IPS-15b (cell line): ENCODE results near the gene MAGEB3.

Experiments used
- H3K27me3 ChIP-seq: one replicate; pipeline ENCODE4 v1.6.1; 2013; ENCODE audit warnings: low read length; ENCODE audit not compliant: control insufficient read depth, insufficient read depth
- H3K36me3 ChIP-seq: one replicate; pipeline ENCODE4 v1.6.1; 2013; ENCODE audit warnings: low read length; ENCODE audit not compliant: control insufficient read depth, insufficient read depth
- H3K4me1 ChIP-seq: one replicate; pipeline ENCODE4 v1.6.1; 2013; ENCODE audit warnings: mild to moderate bottlenecking, low read length; ENCODE audit not compliant: control insufficient read depth, insufficient read depth
- H3K4me3 ChIP-seq: one replicate; pipeline ENCODE4 v1.5.1; 2013; ENCODE audit warnings: low read depth, low read length
- H3K9ac ChIP-seq: one replicate; pipeline ENCODE4 v1.6.1; 2013; ENCODE audit warnings: low read depth, mild to moderate bottlenecking, low read length
- H3K9me3 ChIP-seq: one replicate; pipeline ENCODE4 v1.6.1; 2013; ENCODE audit warnings: mild to moderate bottlenecking, low read length; ENCODE audit not compliant: control insufficient read depth, insufficient read depth

MAGEB3 gene

DNA sequence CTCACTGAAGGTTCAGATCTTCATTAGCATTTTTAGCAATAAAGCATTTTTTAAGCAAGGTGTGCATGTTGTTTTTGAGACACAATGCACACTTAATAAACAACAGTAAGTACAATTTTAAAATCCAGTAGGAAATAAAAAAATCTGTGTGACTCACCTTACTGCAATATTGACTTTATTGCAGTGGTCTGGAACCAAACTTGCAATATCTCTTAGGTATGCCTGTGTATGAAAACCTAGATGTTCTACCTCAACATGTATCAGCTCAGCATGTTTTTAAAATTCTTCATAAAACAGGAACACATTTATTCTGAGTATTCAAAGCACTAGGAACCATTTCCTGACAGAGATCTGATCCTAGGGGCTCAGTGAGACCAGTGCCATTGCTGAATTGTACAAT is 52.1 kb downstream of the MAGEB3 start:
- no peaks in the 10 kb centered on the region for H3K4me1 ChIP-seq
- no peaks in the 10 kb centered on the region for H3K27me3 ChIP-seq
- H3K4me3 ChIP-seq, result no peak overlapping the region
- no peak overlapping the region for H3K9ac ChIP-seq
- no peaks in the 10 kb centered on the region for H3K36me3 ChIP-seq
- H3K9me3 ChIP-seq, result no peaks in the 10 kb centered on the region

DNA sequence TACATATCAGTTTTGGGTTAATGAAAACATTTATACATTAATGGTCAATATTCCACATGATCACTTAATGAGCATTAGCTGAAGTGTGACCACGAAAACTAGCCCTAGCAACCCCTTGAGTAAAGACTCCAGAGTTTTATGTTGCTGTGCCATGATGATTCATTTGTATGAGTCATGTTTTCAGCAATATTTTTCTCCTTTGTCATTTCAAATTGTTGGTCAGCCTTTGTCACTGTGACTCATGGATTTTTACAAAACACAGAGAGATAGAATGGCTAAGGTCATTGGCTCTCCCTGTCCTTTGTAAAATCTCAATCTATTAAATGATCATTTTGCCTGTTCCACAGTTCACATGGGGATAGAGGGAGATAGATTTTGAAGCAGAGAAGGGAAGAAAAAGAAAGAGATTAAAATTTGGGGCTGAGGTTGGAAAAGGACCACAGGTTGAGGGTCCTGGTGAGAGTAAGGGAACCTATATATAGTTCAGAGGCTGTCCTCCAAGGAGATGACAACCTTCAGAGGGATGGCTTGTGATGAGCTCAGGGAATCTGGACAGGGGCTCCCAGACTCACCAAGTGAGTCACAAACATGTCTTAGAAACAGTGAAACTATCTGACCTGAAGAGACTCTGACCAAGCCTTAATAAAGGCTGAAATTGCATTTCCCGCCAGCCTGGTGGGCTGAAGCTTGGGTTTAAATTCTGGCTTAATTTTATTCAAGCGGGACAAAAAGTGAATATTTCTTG is 53.2 kb downstream of the MAGEB3 start:
- Histone ChIP-seq H3K27me3 (no peaks in the 10 kb centered on the region), H3K9me3 (no peaks in the 10 kb centered on the region), H3K9ac (no peak overlapping the region), H3K4me3 (no peak overlapping the region), H3K36me3 (no peaks in the 10 kb centered on the region), H3K4me1 (no peaks in the 10 kb centered on the region)
